ENCODE measurements around the gene PROX2.

DNA sequence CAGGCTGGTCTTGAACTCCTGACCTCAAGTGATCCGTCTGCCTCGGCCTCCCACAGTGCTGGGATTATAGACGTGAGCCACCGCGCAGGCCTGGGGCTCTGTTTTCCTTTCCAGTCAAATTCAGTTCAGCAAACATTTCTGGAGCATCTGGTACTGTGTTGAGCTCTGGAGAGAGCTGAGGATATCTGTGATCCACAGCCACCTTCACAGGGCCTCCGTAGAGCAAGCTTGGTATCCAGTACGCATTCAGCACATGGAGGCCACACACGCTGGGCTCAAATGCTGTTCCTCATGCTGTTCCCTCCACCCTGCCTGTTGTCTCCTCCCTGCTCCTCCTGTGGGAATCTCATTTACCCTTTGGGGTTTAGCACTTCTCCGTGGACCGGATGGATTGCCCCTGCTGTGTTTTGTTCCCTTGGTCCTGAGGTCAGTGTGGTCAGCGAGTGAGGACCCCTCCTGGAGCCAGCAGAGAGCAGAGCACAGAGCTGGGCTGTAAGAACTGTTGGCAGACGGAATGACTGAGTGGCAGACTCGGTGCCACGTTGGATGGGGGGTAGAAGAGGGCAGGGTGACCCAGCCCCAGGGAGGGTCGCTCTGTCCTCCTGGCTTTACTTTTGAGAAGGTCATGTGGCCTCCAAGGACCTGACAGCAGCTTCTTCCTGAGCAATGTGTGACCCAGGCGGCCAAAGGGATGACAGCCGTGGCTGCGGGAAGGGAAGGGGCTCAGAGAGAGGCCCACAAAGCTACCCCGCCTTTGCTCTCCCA, 46.2 kb upstream of the PROX2 start:
- no peak for TF ChIP-seq MYC (IDR thresholded peaks at IDR 0.05; ENCODE audit: low read depth, low read length)
- TF ChIP-seq, protein P1, sequence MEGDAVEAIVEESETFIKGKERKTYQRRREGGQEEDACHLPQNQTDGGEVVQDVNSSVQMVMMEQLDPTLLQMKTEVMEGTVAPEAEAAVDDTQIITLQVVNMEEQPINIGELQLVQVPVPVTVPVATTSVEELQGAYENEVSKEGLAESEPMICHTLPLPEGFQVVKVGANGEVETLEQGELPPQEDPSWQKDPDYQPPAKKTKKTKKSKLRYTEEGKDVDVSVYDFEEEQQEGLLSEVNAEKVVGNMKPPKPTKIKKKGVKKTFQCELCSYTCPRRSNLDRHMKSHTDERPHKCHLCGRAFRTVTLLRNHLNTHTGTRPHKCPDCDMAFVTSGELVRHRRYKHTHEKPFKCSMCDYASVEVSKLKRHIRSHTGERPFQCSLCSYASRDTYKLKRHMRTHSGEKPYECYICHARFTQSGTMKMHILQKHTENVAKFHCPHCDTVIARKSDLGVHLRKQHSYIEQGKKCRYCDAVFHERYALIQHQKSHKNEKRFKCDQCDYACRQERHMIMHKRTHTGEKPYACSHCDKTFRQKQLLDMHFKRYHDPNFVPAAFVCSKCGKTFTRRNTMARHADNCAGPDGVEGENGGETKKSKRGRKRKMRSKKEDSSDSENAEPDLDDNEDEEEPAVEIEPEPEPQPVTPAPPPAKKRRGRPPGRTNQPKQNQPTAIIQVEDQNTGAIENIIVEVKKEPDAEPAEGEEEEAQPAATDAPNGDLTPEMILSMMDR (IDR thresholded peaks at IDR 0.05; ENCODE audit: low read depth, low read length): no peak
- TF ChIP-seq, protein P2, sequence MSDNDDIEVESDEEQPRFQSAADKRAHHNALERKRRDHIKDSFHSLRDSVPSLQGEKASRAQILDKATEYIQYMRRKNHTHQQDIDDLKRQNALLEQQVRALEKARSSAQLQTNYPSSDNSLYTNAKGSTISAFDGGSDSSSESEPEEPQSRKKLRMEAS (IDR thresholded peaks at IDR 0.05; ENCODE audit: low read depth, low read length): no peak
- TF ChIP-seq POLR2A (IDR thresholded peaks at IDR 0.05; ENCODE audit: extremely low read depth, insufficient read length): no peak

Measured in NB4 (cell line).